CD4-positive, alpha-beta memory T cell (primary cell): ENCODE results near the gene PVALEF. TPM values are rescaled to one million over a fixed set of nuclear protein-coding genes. Genes with fewer than 3 reads are reported as not detected.

Source experiments
- CTCF ChIA-PET: fragments of 350-600 bp; sonication (Branson Sonifier 250); formaldehyde crosslinking; loops from one replicate; lab custom pipeline; 2021; ENCODE audit warnings: inconsistent platforms; ENCODE audit not compliant: partially characterized antibody; lab: Charles Lee
- POLR2A ChIA-PET: fragments of 350-600 bp; sonication (Branson Sonifier 250); formaldehyde crosslinking; loops from one replicate; lab custom pipeline; 2021; ENCODE audit not compliant: partially characterized antibody; lab: Charles Lee
- DNase-seq, 5 donors: peaks; one replicate each; pipeline versions ENCODE4 v3.0.0 to v3.0.0-alpha.2; 2020 to 2022; ENCODE audit warnings: mixed read lengths in 1 of 5
- H3K27ac ChIP-seq: one replicate; pipeline ENCODE4 v1.7.0; 2013; ENCODE audit warnings: low read depth, low read length
- H3K27me3 ChIP-seq: 2 replicates; pipeline ENCODE4 v1.7.0; 2013; ENCODE audit warnings: mild to moderate bottlenecking, low read length, moderate library complexity; ENCODE audit not compliant: insufficient read depth
- H3K36me3 ChIP-seq: 2 replicates; pipeline ENCODE4 v1.7.0; 2013; ENCODE audit warnings: mild to moderate bottlenecking, low read length, moderate library complexity; ENCODE audit not compliant: insufficient read depth
- H3K4me1 ChIP-seq: 2 replicates; pipeline ENCODE4 v1.7.0; 2013; ENCODE audit warnings: mild to moderate bottlenecking, low read length, moderate library complexity; ENCODE audit not compliant: insufficient read depth
- H3K4me3 ChIP-seq, 2 donors: one replicate each; pipeline ENCODE4 v1.7.0; 2013; ENCODE audit warnings: low read length in 2 of 2, mild to moderate bottlenecking in 1 of 2
- H3K9me3 ChIP-seq, 2 donors: one replicate each; pipeline ENCODE4 v1.7.0; 2013; ENCODE audit warnings: low read length in 2 of 2, control low read depth in 1 of 2; ENCODE audit not compliant: control insufficient read depth in 1 of 2
- H3K27ac Mint-ChIP-seq, 7 donors: one replicate each; pipeline ENCODE4 v1.8.0; 2020 to 2021; ENCODE audit warnings: mixed read lengths in 7 of 7, mild to moderate bottlenecking in 6 of 7, inconsistent platforms in 3 of 7, moderate library complexity in 3 of 7
- H3K27me3 Mint-ChIP-seq, 2 donors: one replicate each; pipeline ENCODE4 v1.8.0; 2020 to 2021; ENCODE audit warnings: mixed read lengths in 2 of 2
- H3K36me3 Mint-ChIP-seq, 2 donors: one replicate each; pipeline ENCODE4 v1.8.0; 2020 to 2021; ENCODE audit warnings: mixed read lengths in 2 of 2, inconsistent platforms in 1 of 2, mild to moderate bottlenecking in 1 of 2
- H3K4me1 Mint-ChIP-seq, 4 donors: one replicate each; pipeline ENCODE4 v1.8.0; 2020 to 2021; ENCODE audit warnings: mixed read lengths in 4 of 4, mild to moderate bottlenecking in 1 of 4
- H3K4me3 Mint-ChIP-seq, 8 donors: one replicate each; pipeline ENCODE4 v1.8.0; 2020 to 2021; ENCODE audit warnings: mixed read lengths in 8 of 8, mild to moderate bottlenecking in 7 of 8, moderate library complexity in 6 of 8, inconsistent platforms in 3 of 8
- H3K9me3 Mint-ChIP-seq, 8 donors: one replicate each; pipeline ENCODE4 v1.8.0; 2020 to 2021; ENCODE audit warnings: mixed read lengths in 8 of 8, mild to moderate bottlenecking in 5 of 8, inconsistent platforms in 3 of 8, moderate library complexity in 1 of 8
- intact Hi-C: fragments of 100-400 bp; cut with micrococcal nuclease; formaldehyde crosslinking; loops from one replicate; pipeline ENCODE4 v1.15.1; 2023
- polyA plus RNA-seq, 2 donors: library from polyadenylated mRNA; unstranded; fragments of 300-500 nt; fragmentation: Illumina TruSeq; gene quantifications; one replicate each; pipeline ENCODE4 v1.2.3, GENCODE V29; 2021
- total RNA-seq, 2 experiments: library from RNA; stranded (reverse); gene quantifications; one replicate each; pipeline ENCODE4 v1.2.3, GENCODE V29; 2021

PVALEF gene
- total and polyA plus RNA-seq, 4 experiments from 2014 or later, result not detected

DNA sequence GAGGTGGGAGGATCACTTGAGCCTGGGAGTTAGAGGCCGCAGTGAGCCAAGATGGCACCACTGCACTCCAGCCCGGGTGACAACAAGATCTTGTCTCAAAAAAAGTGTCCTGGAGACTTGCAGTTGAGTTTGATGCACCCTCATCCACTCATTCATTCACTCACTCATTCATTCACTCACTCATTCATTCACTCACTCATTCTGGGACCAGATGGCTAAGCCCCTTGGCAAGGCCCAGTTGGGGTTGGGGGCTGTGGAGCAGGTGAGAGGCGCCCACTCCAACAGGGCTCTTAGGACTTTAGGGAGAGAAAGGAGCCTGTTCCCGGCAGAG is 1.9 kb downstream of the PVALEF start:
- no peaks in the 10 kb centered on the region for H3K36me3 ChIP-seq
- intact Hi-C loops, result no loop called here
- Mint-ChIP-seq H3K36me3 (no peaks in the 10 kb centered on the region), H3K4me1 (peaks cover 0 to 3% (median 0%) of the 10 kb centered on the region in 4 donors), H3K27me3 (peaks cover 6 to 8% of the 10 kb centered on the region in 2 donors), H3K9me3 (no peaks in the 10 kb centered on the region), H3K4me3 (peak overlapping the region in 4 of 8 donors; percentile 31 to 74 (median 53)), H3K27ac (no peak overlapping the region)
- H3K4me3 ChIP-seq, result no peak overlapping the region
- no peaks in the 10 kb centered on the region for H3K4me1 ChIP-seq
- CTCF ChIA-PET, result no interaction called here
- no peaks in the 10 kb centered on the region for H3K9me3 ChIP-seq
- no peaks in the 10 kb centered on the region for H3K27me3 ChIP-seq
- H3K27ac ChIP-seq, result no peak overlapping the region
- peak in 1 of 5 donors; percentile 4 for DNase-seq
- POLR2A ChIA-PET, result no interaction called here

DNA sequence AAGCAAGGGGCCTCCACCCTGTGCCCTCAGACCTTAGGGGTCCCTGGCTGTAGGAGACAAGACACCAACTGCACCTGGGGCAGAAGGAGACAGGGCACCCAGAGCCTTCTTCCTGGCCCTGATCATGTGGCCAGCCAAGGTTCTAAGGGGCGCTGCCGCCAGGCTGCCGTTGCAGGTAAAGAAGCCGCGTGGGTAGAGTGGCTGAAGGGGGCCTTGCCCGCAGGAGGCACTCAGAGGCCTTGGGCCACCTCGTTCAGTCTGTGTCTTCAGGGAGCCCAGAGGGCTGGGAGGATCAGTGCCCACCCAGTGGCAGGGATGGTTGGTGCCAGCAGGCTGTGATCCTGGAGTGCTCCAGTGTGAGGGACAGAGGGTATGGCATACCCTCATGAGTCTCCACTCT is 2.3 kb downstream of the PVALEF start:
- Mint-ChIP-seq H3K27ac (no peak overlapping the region), H3K27me3 (peaks cover 6 to 8% of the 10 kb centered on the region in 2 donors), H3K4me1 (peaks cover 0 to 3% (median 0%) of the 10 kb centered on the region in 4 donors), H3K36me3 (no peaks in the 10 kb centered on the region), H3K4me3 (no peak overlapping the region), H3K9me3 (no peaks in the 10 kb centered on the region)
- intact Hi-C loops, result no loop called here
- ChIA-PET CTCF (no interaction called here), POLR2A (no interaction called here)
- Histone ChIP-seq H3K4me3 (no peak overlapping the region), H3K27me3 (no peaks in the 10 kb centered on the region), H3K4me1 (no peaks in the 10 kb centered on the region), H3K27ac (no peak overlapping the region), H3K36me3 (no peaks in the 10 kb centered on the region), H3K9me3 (no peaks in the 10 kb centered on the region)
- DNase-seq, result peak in 1 of 5 donors; percentile 22

- H3K4me3 Mint-ChIP-seq, result no peak overlapping the region
- H3K27ac ChIP-seq, result no peak overlapping the region
Observed at GRCh38 chr17:81169870-81170309, 4.6 kb downstream of the PVALEF start.

GRCh38 chr17:81170727-81171494 is 5.6 kb downstream of the PVALEF start:
- intact Hi-C loops, result no loop called here
- peak in 1 of 5 donors; percentile 17 for DNase-seq
- H3K27ac ChIP-seq, result no peak overlapping the region
- H3K9me3 Mint-ChIP-seq, result no peaks in the 10 kb centered on the region
- peaks cover 0 to 1% of the 10 kb centered on the region in 2 donors for H3K27me3 Mint-ChIP-seq
- no peaks in the 10 kb centered on the region for H3K4me1 ChIP-seq
- no peak overlapping the region for H3K4me3 Mint-ChIP-seq
- H3K9me3 ChIP-seq, result no peaks in the 10 kb centered on the region
- peaks cover 0 to 3% (median 0%) of the 10 kb centered on the region in 4 donors for H3K4me1 Mint-ChIP-seq
- H3K27ac Mint-ChIP-seq, result no peak overlapping the region
- H3K4me3 ChIP-seq, result no peak overlapping the region
- POLR2A ChIA-PET, result no interaction called here
- H3K27me3 ChIP-seq, result no peaks in the 10 kb centered on the region
- no peaks in the 10 kb centered on the region for H3K36me3 ChIP-seq
- CTCF ChIA-PET, result no interaction called here
- no peaks in the 10 kb centered on the region for H3K36me3 Mint-ChIP-seq

More at GRCh38 chr17:81169870-81170309, 4.6 kb downstream of the PVALEF start:
- Mint-ChIP-seq H3K36me3 (no peaks in the 10 kb centered on the region), H3K9me3 (no peaks in the 10 kb centered on the region), H3K4me1 (peaks cover 0 to 3% (median 0%) of the 10 kb centered on the region in 4 donors), H3K27me3 (peaks cover 0 to 1% of the 10 kb centered on the region in 2 donors), H3K27ac (no peak overlapping the region)
- H3K4me1 ChIP-seq, result no peaks in the 10 kb centered on the region
- H3K27me3 ChIP-seq, result no peaks in the 10 kb centered on the region
- intact Hi-C loops, result no loop called here
- no peaks in the 10 kb centered on the region for H3K36me3 ChIP-seq
- POLR2A ChIA-PET, result no interaction called here
- no peaks in the 10 kb centered on the region for H3K9me3 ChIP-seq
- DNase-seq, result no peak
- no peak overlapping the region for H3K4me3 ChIP-seq
- CTCF ChIA-PET, result no interaction called here

GRCh38 chr17:81171941-81172340 is 6.6 kb downstream of the PVALEF start:
- peaks cover 0 to 1% of the 10 kb centered on the region in 2 donors for H3K27me3 Mint-ChIP-seq
- Histone ChIP-seq H3K36me3 (no peaks in the 10 kb centered on the region), H3K27me3 (no peaks in the 10 kb centered on the region), H3K27ac (no peak overlapping the region), H3K9me3 (no peaks in the 10 kb centered on the region), H3K4me1 (no peaks in the 10 kb centered on the region), H3K4me3 (no peak overlapping the region)
- H3K4me3 Mint-ChIP-seq, result no peak overlapping the region
- H3K27ac Mint-ChIP-seq, result no peak overlapping the region
- H3K36me3 Mint-ChIP-seq, result no peaks in the 10 kb centered on the region
- POLR2A ChIA-PET, result no interaction called here
- DNase-seq, result peak in 1 of 5 donors; percentile 1
- no peaks in the 10 kb centered on the region for H3K9me3 Mint-ChIP-seq
- CTCF ChIA-PET, result no interaction called here
- intact Hi-C loops, result no loop called here
- peaks cover 0 to 3% (median 0%) of the 10 kb centered on the region in 4 donors for H3K4me1 Mint-ChIP-seq

GRCh38 chr17:81173052-81173761 is 7.9 kb downstream of the PVALEF start:
- H3K36me3 ChIP-seq, result no peaks in the 10 kb centered on the region
- H3K27me3 Mint-ChIP-seq, result no peaks in the 10 kb centered on the region
- H3K27me3 ChIP-seq, result no peaks in the 10 kb centered on the region
- H3K4me3 ChIP-seq, result no peak overlapping the region
- ChIA-PET POLR2A (no interaction called here), CTCF (no interaction called here)
- intact Hi-C loops, result no loop called here
- no peaks in the 10 kb centered on the region for H3K9me3 Mint-ChIP-seq
- peak overlapping the region in 2 of 7 donors; percentile 3 to 62 for H3K27ac Mint-ChIP-seq
- no peak overlapping the region for H3K27ac ChIP-seq
- no peak overlapping the region for H3K4me3 Mint-ChIP-seq
- no peaks in the 10 kb centered on the region for H3K4me1 ChIP-seq
- H3K9me3 ChIP-seq, result no peaks in the 10 kb centered on the region
- peak in 1 of 5 donors; percentile 15 for DNase-seq
- no peaks in the 10 kb centered on the region for H3K4me1 Mint-ChIP-seq
- H3K36me3 Mint-ChIP-seq, result no peaks in the 10 kb centered on the region

DNA sequence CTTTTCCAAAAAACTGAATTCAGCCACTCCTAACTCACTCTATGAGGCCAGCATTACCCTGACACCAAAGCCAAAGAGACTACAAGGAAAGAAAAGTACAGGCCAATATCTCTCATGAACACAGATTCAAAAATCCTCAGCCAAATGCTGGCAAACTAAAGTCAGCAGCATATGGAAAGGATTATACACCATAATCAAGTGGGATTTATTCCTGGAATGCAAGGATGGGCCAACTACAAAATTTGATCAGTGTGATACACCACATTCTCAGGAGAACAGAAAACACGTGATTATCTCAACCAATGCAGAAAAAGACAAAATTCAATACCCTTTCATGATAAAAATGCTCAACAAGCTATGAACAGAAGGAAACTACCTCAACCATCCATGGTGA is 8.5 kb downstream of the PVALEF start:
- Histone ChIP-seq H3K27ac (no peak overlapping the region), H3K9me3 (no peaks in the 10 kb centered on the region), H3K4me3 (no peak overlapping the region), H3K36me3 (no peaks in the 10 kb centered on the region), H3K27me3 (no peaks in the 10 kb centered on the region), H3K4me1 (no peaks in the 10 kb centered on the region)
- peak overlapping the region in 1 of 7 donors; percentile 62 for H3K27ac Mint-ChIP-seq
- no peaks in the 10 kb centered on the region for H3K9me3 Mint-ChIP-seq
- H3K27me3 Mint-ChIP-seq, result no peaks in the 10 kb centered on the region
- H3K4me1 Mint-ChIP-seq, result no peaks in the 10 kb centered on the region
- ChIA-PET CTCF (no interaction called here), POLR2A (no interaction called here)
- no peaks in the 10 kb centered on the region for H3K36me3 Mint-ChIP-seq
- intact Hi-C loops, result no loop called here
- no peak for DNase-seq
- H3K4me3 Mint-ChIP-seq, result no peak overlapping the region
